Cardiac muscle cell (in vitro differentiated cells and primary cell): Measurements from ENCODE around the gene ADAMTSL3. TPM values are rescaled to one million over a fixed set of nuclear protein-coding genes. Genes with fewer than 3 reads are reported as not detected.
"Not testable (repeated sequence)": the region's sequence is repeated elsewhere in the genome, so short reads cannot be mapped to it uniquely, and the experiment has no call there.

Experiments
- DNase-seq, 2 donors: peaks; one replicate each; pipeline versions ENCODE4 v3.0.0 to v3.0.0-alpha.2; 2010 to 2017; ENCODE audit warnings: low read depth in 1 of 2, low spot score in 1 of 2
- H3K27ac ChIP-seq: fragments of 200-600 bp; sonication (generic); 2 replicates; pipeline ENCODE4 v1.5.1; 2016
- H3K27me3 ChIP-seq: fragments of 200-600 bp; sonication (generic); 2 replicates; pipeline ENCODE4 v1.6.0; 2016; ENCODE audit warnings: control low read depth
- H3K36me3 ChIP-seq: fragments of 200-600 bp; sonication (generic); 2 replicates; pipeline ENCODE4 v1.5.1; 2016; ENCODE audit warnings: control low read depth
- H3K4me1 ChIP-seq: fragments of 200-600 bp; sonication (generic); 2 replicates; pipeline ENCODE4 v1.8.1; 2017; ENCODE audit warnings: low read depth, mild to moderate bottlenecking, mixed run types
- H3K4me3 ChIP-seq: fragments of 200-600 bp; sonication (generic); 2 replicates; pipeline ENCODE4 v1.5.1; 2016; ENCODE audit warnings: mild to moderate bottlenecking
- H3K9me3 ChIP-seq: fragments of 200-600 bp; sonication (generic); 2 replicates; pipeline ENCODE4 v1.5.1; 2017; ENCODE audit warnings: low read depth, mild to moderate bottlenecking, control low read depth
- polyA plus RNA-seq: library from polyadenylated mRNA; unstranded; fragments of >200 nt; fragmentation: Nextera tagmentation; extraction: Ambion mirVana; gene quantifications from 2 replicates; pipeline ENCODE4 v1.2.1, GENCODE V29; 2016
- total RNA-seq: library from RNA; depleted of rRNA; stranded (reverse); fragments of >200 nt; gene quantifications from 2 replicates; pipeline ENCODE4 v1.2.3, GENCODE V29; 2016
- TF ChIP-seq, protein P1 (sequence below): IDR thresholded peaks from 2 replicates; pipeline ENCODE4 v1.5.1; 2012; ENCODE audit warnings: low read depth, mild to moderate bottlenecking, low read length

The ADAMTSL3 gene
- total and polyA plus RNA-seq, 2 experiments from 2014 or later = 0.83 to 2.0 TPM

DNA sequence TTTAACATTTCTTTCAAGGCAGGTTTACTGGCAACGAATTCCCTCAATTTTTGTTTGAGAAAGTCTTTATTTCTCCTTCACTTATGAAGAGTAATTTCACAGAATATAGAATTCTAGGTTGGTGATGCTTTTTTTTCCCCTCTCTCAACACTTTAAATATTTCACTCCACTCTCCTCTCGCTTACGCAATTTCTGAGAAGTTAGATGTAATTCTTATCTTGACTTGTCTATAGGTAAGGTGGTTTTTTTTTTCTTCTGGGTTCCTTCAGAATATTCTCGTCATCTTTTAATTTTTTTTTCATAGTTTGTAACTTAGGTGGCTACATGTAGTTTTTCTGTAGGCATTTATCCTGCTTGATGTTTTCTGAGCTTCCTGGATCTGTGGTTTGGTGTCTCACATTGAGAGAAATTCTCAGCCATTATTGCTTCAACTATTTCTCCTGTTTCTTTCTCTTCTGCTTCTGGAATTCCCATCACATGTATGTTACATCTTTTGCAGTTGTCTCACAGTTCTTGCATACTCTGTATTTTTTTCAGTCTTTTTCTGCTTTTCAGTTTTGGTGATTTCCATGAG, 392.2 kb downstream of the ADAMTSL3 start:
- Histone ChIP-seq H3K4me3 (no peak overlapping the region), H3K4me1 (no peaks in the 10 kb centered on the region), H3K27me3 (no peaks in the 10 kb centered on the region), H3K36me3 (no peaks in the 10 kb centered on the region), H3K9me3 (no peaks in the 10 kb centered on the region), H3K27ac (no peak overlapping the region)
- TF ChIP-seq, protein P1, sequence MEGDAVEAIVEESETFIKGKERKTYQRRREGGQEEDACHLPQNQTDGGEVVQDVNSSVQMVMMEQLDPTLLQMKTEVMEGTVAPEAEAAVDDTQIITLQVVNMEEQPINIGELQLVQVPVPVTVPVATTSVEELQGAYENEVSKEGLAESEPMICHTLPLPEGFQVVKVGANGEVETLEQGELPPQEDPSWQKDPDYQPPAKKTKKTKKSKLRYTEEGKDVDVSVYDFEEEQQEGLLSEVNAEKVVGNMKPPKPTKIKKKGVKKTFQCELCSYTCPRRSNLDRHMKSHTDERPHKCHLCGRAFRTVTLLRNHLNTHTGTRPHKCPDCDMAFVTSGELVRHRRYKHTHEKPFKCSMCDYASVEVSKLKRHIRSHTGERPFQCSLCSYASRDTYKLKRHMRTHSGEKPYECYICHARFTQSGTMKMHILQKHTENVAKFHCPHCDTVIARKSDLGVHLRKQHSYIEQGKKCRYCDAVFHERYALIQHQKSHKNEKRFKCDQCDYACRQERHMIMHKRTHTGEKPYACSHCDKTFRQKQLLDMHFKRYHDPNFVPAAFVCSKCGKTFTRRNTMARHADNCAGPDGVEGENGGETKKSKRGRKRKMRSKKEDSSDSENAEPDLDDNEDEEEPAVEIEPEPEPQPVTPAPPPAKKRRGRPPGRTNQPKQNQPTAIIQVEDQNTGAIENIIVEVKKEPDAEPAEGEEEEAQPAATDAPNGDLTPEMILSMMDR = no peak
- no peak for DNase-seq

GRCh38 chr15:84049480-84049879, 395.6 kb downstream of the ADAMTSL3 start:
- H3K36me3 ChIP-seq, H3K4me3 ChIP-seq, H3K4me1 ChIP-seq, DNase-seq, H3K9me3 ChIP-seq, H3K27ac ChIP-seq, H3K27me3 ChIP-seq: not testable (repeated sequence)

DNA sequence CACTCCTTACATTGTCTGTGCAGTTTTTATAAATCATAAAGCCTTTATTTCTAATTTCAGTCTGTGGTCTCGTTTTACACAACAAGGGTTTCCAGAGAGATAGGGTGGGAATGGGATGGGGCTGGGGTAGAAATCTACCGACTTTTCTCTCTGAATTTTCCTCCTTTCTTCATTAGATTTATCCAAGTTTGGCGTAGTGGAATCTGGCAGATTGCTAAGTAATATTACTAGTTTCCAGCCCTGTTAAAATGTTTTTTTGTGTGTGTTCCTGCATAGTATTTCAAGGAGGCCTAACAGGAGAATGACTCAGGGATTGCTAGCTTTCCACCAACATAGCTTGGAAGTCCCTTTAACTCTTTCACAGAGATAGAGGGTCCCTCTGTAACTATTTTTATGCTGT, 396.2 kb downstream of the ADAMTSL3 start:
- Histone ChIP-seq H3K9me3 (no peaks in the 10 kb centered on the region), H3K4me1 (no peaks in the 10 kb centered on the region), H3K36me3 (no peaks in the 10 kb centered on the region), H3K27ac (no peak overlapping the region), H3K4me3 (no peak overlapping the region), H3K27me3 (no peaks in the 10 kb centered on the region)
- TF ChIP-seq, protein P1 = no peak
- no peak for DNase-seq

DNA sequence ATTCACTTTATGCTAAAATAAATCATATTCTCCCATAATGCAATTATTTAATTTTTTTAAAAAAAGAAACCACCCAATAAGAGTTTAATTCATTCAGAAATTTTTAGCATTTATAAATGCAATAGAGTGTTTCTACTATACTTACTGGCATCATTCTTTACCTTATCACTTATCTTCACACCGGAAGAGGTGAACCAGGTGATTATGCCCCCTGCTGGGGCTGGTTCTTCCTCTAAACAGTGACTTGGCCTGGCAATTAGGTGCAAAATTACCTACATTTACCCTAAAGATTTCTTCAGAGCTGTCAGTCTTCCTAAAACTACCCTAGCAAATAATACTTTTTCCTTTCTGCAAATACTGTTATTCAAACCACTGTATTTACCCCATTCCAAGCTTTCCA, 397.2 kb downstream of the ADAMTSL3 start:
- H3K4me3 ChIP-seq, H3K36me3 ChIP-seq, H3K27ac ChIP-seq, H3K9me3 ChIP-seq, DNase-seq, H3K4me1 ChIP-seq, H3K27me3 ChIP-seq: not testable (repeated sequence)

DNA sequence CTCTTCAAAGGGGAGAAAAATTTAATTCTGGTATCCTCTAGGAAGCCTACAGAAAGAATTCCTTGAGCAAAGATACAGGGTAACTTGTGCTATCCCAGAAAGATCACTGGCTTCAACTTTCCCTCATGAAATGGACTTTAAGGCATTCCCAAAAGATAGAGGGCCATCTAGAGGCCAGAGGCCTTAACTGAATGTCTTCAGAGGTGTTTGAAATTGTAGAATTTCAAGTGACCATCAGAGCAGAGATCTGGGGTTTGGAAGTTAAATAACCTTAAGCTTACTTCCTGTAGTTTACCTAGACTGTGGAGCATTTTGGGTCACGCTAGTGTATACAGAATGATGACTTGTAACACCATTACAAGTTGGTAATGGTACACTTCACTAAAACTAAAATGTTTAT, 400.6 kb downstream of the ADAMTSL3 start:
- H3K36me3 ChIP-seq, H3K27me3 ChIP-seq, DNase-seq, H3K4me3 ChIP-seq, H3K27ac ChIP-seq, H3K4me1 ChIP-seq, H3K9me3 ChIP-seq: not testable (repeated sequence)
- TF ChIP-seq, protein P1 = peak; percentile 22

DNA sequence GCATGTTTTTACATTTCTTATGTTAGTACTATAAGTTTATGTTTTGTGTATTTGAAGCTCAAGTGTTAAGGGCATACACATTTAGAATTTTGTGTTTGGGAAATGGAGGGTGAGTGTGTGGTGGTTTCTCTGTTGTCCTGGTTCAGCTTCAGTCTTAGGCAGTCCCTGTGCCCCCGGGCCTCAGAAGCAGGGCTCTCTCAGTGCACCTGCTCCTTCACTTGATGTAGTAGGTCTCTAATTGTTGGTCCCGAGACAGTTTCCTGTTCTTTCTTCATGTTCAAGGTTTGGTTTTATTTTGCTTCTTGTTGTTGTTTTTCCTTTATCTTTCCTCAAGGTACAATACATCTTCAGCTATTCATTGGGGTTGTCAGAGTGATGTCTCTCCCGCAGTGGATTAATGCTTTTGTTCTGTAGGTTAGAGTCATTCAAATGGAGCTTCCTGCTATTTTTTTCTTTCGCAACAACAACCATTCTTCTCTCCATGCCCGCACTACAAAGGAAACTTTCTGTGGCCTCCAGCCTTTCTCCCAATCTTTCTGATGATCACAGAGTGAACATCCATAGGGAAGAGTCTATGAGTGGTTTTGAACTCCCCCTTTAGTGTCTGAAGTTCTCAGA, 403.9 kb downstream of the ADAMTSL3 start:
- H3K27ac ChIP-seq = no peak overlapping the region
- H3K36me3 ChIP-seq = no peaks in the 10 kb centered on the region
- H3K9me3 ChIP-seq = no peaks in the 10 kb centered on the region
- TF ChIP-seq, protein P1 = no peak
- H3K4me1 ChIP-seq = no peaks in the 10 kb centered on the region
- no peak for DNase-seq
- no peaks in the 10 kb centered on the region for H3K27me3 ChIP-seq
- H3K4me3 ChIP-seq = no peak overlapping the region

GRCh38 chr15:84063674-84064073, 409.8 kb downstream of the ADAMTSL3 start:
- not testable (repeated sequence) for H3K4me3 ChIP-seq, DNase-seq, H3K27me3 ChIP-seq, H3K4me1 ChIP-seq, H3K9me3 ChIP-seq, H3K27ac ChIP-seq, H3K36me3 ChIP-seq

DNA sequence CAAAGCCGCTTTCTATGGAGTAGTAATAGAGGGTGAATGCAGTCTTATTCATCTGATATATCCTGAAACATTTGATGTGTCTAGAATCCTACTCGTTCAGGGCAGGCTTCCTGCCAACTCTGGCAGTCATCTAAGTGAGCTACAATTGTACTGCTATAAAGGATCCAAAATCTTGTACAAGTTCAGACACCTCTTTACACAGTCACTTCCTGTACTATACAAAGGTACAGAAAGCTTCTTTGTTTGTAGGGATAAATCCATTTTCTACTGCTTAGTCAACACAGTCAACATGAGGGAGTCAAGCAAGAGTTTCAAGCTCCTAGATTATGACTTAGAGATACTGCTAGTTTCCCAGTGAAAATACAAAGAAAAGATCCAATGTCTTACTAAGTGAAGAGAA, 414.8 kb downstream of the ADAMTSL3 start:
- H3K9me3 ChIP-seq, H3K4me3 ChIP-seq, H3K27ac ChIP-seq, H3K36me3 ChIP-seq, H3K27me3 ChIP-seq, H3K4me1 ChIP-seq: not testable (repeated sequence)
- DNase-seq = peak in 1 of 2 donors; percentile 3

DNA sequence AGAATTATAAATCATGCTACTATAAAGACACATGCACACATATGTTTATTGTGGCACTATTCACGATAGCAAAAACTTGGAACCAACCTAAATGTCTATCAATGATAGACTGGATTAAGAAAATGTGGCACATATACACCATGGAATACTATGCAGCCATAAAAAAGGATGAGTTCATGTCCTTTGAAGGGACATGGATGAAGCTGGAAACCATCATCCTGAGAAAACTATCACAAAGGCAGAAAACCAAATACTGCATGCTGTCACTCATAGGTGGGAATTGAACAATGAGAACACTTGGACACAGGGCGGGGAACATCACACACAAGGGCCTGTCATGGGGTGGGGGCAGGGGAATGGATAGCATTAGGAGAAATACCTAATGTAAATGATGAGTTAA, 424.1 kb downstream of the ADAMTSL3 start:
- not testable (repeated sequence) for DNase-seq, H3K4me3 ChIP-seq, H3K36me3 ChIP-seq, H3K27ac ChIP-seq, H3K4me1 ChIP-seq, H3K9me3 ChIP-seq
- peaks cover 71% of the 10 kb centered on the region for H3K27me3 ChIP-seq

DNA sequence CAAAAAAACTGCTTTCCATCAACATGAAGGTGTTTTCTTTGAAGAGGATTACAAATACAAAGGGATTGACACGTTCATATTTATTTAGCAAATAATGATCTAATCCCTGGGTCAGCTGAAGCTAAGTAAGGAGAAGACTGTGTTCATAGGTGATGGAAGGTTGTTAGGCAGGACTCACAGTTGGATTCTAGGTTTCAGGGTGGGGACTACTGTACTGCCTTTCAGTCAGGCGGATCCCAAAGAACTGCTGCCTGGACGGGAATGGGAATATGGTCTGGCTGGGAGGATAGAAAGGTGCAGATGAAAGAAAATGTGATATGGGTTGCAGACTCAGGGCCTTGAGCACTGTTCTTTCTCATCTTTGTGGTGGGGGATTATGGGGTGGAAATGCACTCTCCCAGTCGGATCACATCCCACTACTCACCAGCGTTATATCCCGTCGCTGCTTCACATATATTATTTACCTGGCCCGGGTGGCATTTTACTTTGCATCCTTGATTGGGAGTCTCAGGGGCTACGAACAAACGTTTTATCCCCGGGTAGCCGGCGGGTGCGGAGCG, 425.5 kb downstream of the ADAMTSL3 start:
- not testable (repeated sequence) for DNase-seq, H3K4me1 ChIP-seq, H3K36me3 ChIP-seq, H3K27ac ChIP-seq, H3K9me3 ChIP-seq
- H3K4me3 ChIP-seq = peak overlapping the region; percentile 79
- peaks cover 84% of the 10 kb centered on the region for H3K27me3 ChIP-seq
